Stimulated activated CD8-positive, alpha-beta memory T cell treated with anti-CD3 and anti-CD28 coated beads, Interleukin-7, amount 100 ng/mL, for 24 hours (primary cell): ENCODE data around the gene HNRNPA3.
"Not testable (repeated sequence)": the region's sequence is repeated elsewhere in the genome, so short reads cannot be mapped to it uniquely, and the experiment has no call there.

Source experiments
- DNase-seq: peaks from one replicate; pipeline ENCODE4 v3.0.0-alpha.2; 2020; ENCODE audit warnings: low read depth

The HNRNPA3 gene

DNA sequence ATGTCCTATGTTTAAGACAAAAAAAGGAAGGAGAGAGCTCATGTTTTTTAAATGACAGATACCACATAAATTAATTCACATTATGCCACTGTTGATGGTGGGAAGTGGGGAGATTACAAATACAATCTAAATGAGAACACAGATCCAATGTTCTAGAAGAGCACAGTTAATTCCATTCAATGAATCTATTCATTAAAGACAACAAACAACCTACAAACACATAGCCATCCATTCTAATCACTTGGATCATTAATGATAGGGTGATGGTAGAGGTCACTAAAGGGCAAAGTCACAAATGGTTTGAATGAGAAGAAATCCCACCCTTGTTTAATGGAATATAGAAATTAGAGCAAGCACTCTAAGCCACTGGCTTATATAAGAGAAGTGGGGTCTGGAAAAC, 21.7 kb downstream of the HNRNPA3 start:
- no peak for DNase-seq

- DNase-seq = no peak
These were observed 23.4 kb downstream of the HNRNPA3 start for GRCh38 chr2:177235855-177236437.

DNA sequence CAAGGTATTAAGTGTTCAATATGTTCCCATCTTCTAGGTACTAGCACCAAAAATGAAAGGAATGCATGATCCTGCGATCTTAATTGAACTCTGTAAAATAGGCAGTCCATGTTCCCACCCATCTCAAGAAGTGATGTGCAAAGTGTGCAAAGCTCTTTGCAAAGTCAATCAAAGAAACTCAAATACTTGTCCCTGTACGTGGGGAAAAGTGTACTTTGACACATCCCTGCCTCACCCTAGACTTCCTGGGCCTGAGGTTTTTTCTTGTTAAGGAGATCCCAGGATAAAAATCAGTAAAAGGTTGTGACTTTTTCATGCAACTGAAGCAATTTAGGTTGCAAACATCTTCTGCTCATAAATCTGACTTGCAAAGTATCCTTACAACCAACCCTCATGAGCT, 25.3 kb downstream of the HNRNPA3 start:
- DNase-seq = no peak

GRCh38 chr2:177239053-177239452, 26.5 kb downstream of the HNRNPA3 start:
- DNase-seq = no peak

DNA sequence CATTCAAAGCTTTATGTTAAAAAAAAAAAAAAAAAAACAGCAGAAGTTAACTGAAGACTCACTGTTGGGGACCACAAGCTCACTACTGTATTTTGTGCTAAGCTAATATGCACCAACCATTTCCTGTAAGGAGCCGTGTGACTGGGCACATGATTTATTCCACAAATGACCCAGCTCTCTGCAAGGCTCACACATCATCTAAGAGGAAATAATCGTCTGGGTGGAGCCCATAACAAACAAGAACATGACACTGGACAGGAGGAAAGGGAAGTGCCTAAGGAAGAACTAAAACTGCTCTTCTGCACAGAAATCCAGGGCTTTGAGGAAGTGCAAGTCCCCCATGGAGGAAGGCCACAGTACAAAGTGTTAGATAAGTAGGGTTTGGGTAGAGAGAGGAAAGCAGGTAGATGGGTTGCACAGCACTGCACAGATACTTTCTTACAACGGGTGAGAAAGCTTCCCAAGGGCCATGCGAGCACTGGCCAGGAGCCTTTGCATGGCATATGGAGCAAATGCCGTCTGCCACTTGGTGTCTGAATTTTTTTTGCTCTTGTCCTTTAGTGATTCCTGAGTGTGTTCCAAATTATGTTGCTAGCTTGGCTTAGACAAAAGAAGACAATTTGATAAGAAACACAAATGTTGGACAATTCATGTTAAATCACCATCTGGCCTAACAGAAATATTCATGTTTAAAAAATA, 27.5 kb downstream of the HNRNPA3 start:
- DNase-seq = no peak

DNA sequence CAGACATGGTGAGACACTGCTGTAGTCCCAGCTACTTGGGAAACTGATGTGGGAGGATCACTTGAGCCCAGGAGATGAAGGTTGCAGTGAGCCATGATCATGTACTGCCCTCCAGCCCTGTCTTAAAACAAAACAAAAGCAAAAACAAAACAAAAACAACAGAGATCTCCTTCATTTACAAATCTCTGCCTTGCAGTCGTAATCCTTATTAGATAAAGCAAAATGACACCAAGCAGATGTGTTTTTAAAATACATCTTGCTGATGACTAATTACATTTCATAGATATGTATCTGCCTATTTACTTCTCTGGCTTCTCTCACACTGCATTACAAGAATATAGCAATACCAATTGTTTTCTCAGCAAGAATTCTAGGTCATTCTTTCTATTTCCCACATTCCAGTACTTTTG, 29.1 kb downstream of the HNRNPA3 start:
- no peak for DNase-seq

DNA sequence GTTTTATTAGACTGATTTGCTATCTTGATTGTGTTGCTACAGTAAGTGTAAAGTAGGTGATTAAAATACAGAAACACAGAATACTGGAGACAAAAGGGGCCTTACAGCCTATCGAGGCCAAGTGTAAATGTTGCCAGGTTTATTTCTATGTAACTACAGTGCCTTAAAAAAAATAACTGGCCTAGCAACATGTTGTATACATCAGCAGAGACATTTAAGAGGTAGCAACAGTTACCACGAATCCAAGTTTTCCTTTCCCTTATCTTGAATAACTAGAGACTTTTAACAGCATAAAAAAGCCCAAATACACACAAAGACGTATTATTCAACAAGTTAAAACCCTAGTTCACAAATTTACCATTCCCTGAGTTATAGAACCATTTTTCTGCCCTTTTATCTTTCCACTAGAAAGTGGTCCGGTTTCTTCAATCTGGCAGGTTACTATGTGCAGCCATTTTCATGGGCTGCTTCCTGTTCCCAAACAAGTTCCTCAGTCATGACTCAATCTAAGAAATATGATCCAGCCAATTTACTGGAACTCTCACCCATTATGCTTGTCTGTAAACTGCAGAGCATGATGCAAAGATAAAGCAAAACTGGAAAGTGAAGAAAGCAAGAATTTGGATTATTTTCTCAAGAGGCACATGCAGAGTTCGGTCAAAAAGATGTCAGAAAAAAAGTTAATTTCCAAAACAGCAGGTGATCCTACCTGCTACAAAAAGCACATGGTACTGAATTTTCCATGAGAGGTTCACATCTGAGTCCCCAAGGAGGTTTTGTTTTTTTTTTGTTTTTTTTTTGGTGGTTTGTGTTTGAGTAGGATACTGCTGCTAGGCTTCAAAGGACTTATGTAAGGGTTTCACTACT, 29.8 kb downstream of the HNRNPA3 start:
- DNase-seq = no peak

DNA sequence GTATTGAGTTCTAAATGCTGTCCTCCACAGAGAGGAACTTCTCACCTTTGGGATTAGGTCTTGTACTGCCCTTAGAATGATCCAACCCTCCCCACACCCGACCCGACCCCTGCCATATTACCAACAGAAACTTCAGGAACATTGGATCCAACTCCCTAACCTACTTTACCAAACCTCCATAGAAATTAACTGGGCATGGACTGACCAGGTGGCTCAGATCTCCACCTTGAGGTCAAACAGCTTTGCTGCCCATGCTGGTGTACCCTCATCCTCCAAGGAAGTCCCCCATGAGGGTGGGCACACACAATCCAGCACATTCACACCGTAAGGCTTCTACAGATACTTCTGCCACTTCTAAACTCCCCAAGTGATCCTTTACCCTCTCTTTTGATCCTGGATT, 30.5 kb downstream of the HNRNPA3 start:
- DNase-seq = no peak

- DNase-seq = no peak
These were observed 30.9 kb downstream of the HNRNPA3 start for GRCh38 chr2:177243476-177243875.

GRCh38 chr2:177244244-177244771, 31.7 kb downstream of the HNRNPA3 start:
- DNase-seq = no peak

DNA sequence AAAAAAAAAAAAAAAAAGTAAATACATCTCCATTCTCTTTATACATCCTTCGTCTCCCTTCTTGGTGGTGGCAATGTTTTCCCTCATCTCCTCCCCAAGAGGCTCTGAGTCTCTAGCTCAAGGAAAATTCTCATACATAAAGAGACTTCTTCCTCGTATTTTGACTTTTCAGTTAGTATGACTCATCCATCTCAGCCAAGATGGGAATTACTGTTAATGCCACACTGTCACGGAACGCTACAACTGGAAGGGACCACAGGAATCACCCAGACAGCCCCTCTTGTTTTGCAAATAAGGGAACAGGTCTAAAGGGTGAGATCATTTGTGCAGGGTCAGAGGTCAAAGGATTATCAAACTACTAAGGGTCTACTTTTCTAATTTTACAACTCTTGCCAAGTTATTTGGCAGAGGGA, 32.4 kb downstream of the HNRNPA3 start:
- no peak for DNase-seq

GRCh38 chr2:177246000-177246399, 33.4 kb downstream of the HNRNPA3 start:
- no peak for DNase-seq

- DNase-seq = not testable (repeated sequence)
These were observed 34.0 kb downstream of the HNRNPA3 start for GRCh38 chr2:177246523-177247030.

DNA sequence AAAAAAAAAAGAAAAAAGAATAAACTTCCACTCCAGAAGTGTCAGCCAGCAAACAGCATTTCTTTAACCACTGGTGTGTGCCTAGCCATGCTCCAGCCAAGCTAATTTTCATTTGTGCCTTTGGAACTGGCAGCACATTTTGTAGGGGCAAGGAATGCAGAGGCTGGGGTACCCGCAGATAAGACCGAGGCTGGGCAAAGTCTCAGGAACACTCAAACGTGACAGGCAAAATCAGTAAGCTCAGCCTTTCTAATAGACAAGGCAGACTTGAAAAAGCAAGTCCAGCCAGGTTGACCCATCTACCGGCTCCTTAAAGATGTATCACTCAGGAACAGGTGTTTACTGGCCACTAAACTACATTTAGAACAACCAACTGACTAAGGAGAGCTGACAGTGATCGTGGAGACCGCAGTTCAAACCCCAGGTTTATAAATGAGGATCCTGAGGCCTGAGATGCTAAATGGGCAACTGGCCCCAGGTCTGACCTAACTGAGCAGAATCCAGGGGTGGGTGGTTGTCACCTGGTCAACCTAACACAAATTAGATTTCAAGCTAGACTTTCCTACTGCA, 35.2 kb downstream of the HNRNPA3 start:
- DNase-seq = no peak

- no peak for DNase-seq
These were observed 36.4 kb downstream of the HNRNPA3 start for GRCh38 chr2:177249038-177249437.

GRCh38 chr2:177250461-177250860, 37.9 kb downstream of the HNRNPA3 start:
- DNase-seq = no peak

DNA sequence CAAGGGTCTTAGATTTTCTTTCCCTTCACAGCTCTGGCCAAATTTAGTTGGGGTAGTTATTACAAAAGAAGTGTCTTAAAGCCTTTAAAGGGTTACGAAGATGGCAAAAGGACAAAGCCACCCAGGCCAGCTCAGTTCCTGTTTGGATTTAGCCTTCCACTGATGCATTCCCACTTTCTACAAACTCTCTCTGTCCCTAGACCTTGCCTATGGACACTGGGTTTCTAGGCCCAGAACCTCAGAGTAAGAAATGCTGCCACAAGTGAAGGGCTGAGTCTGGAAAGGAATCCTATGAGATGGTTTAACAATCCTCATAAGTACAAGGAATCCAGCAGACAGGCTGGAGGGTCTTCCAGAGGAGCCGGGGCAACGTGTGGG, 38.6 kb downstream of the HNRNPA3 start:
- DNase-seq = no peak

DNA sequence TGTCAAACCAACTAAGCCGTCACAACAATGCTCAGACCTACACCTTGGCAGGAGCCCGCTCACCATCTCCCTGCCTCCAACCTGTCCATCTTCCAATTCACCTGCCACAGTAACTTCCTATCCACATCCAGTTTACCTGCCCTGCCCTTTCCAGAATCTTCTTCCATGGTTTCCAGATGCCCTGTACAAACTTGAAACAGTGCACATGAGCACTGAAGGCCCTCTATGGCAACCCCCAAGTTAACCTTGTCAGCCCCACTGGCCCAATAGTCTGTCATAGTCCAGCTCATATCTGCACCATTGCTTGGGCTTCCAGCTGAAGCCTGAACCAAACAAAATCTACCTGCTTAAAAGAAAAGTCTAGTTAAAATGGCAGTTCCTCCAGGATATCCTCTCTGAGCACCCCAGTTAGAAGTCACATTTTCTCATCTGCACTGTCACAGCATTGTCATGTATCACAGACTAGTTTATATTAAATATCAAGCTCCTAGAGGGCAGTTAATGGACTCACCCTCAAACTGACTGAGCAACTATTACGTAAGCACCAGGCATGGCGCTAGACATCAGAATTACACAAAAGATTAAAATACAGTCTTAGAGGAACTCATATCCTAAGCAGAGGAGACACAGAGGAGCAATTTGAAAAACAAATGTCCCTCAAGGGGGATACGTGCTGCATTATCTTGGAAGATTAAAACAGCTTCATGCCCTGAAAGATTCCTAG, 40.4 kb downstream of the HNRNPA3 start:
- no peak for DNase-seq

DNA sequence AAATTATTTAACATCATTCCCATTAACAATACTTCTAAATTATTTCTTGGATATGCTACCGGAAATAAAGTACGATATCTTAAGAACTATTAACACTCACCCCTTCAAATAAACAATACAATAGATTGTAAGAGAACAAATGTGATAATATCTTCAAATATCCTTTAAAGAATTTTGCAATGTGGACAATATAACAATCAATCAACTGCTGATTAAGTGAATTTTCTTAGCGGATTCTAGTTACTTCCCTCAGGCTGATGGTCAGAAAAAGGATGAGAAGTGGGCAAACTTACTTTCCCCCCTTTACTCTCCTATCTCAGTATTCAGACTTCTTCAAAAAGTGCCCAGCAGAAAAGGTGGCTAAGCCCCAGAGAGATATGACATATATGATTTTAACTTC, 41.1 kb downstream of the HNRNPA3 start:
- no peak for DNase-seq

- DNase-seq = no peak
These were observed 42.0 kb downstream of the HNRNPA3 start for GRCh38 chr2:177254433-177255226.

DNA sequence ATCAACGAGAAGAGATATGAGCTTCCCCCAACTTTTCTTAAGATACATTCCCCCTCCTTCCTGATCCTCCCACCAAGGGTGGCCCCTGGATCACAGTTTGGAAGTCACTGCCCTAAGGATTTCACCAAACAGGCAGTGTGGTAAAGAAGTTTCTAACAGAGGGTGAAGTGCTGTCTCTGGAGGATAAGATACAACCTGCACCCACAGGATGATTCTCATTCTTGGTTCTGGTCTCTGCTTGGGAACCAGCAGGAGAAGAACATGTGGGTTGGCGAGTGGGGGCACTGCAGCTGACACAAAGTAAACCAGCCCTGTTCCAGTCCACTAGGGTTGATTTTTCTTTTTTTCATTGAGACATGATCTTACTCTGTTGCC, 42.6 kb downstream of the HNRNPA3 start:
- no peak for DNase-seq
